Mesenchymal stem cell (in vitro differentiated cells and primary cell): ENCODE measurements around the gene PLCXD1. TPM values are rescaled to one million over a fixed set of nuclear protein-coding genes. Genes with fewer than 3 reads are reported as not detected.
"Not testable (repeated sequence)": the region's sequence is repeated elsewhere in the genome, so short reads cannot be mapped to it uniquely, and the experiment has no call there.

Experiments
- DNase-seq: peaks from one replicate; pipeline ENCODE4 v3.0.0-alpha.2; 2013
- H2AFZ ChIP-seq: one replicate; pipeline ENCODE4 v1.6.1; 2013; ENCODE audit warnings: low read depth, mild to moderate bottlenecking, control low read depth, inconsistent platforms, low read length, moderate library complexity
- H2AK5ac ChIP-seq: 2 replicates; pipeline ENCODE4 v1.6.1; 2013; ENCODE audit warnings: low read length, moderate library complexity, mild to moderate bottlenecking, inconsistent platforms; ENCODE audit not compliant: severe bottlenecking
- H2BK120ac ChIP-seq: one replicate; pipeline ENCODE4 v1.6.1; 2013; ENCODE audit warnings: low read depth, mild to moderate bottlenecking, inconsistent platforms, low read length, moderate library complexity
- H2BK12ac ChIP-seq, 2 experiments: one replicate each; pipeline ENCODE4 v1.6.1; 2013; ENCODE audit warnings: inconsistent platforms in 2 of 2, low read length in 2 of 2, mild to moderate bottlenecking in 2 of 2, moderate library complexity in 2 of 2, control low read depth in 1 of 2
- H2BK15ac ChIP-seq: one replicate; pipeline ENCODE4 v1.6.1; 2013; ENCODE audit warnings: mild to moderate bottlenecking, low read depth, inconsistent platforms; ENCODE audit not compliant: poor library complexity, severe bottlenecking
- H2BK5ac ChIP-seq: 2 replicates; pipeline ENCODE4 v1.6.1; 2013; ENCODE audit warnings: low read depth, mild to moderate bottlenecking, low read length, control low read depth, inconsistent platforms; ENCODE audit not compliant: poor library complexity, severe bottlenecking
- H3K14ac ChIP-seq, 2 experiments: one replicate each; pipeline ENCODE4 v1.6.1; 2013; ENCODE audit warnings: inconsistent platforms in 2 of 2, low read length in 2 of 2, control low read depth in 1 of 2, mild to moderate bottlenecking in 1 of 2, moderate library complexity in 1 of 2
- H3K18ac ChIP-seq, 2 experiments: one replicate each; pipeline ENCODE4 v1.6.1; 2013; ENCODE audit warnings: inconsistent platforms in 2 of 2, low read length in 2 of 2, control low read depth in 1 of 2, low read depth in 1 of 2, mild to moderate bottlenecking in 1 of 2
- H3K23ac ChIP-seq, 2 experiments: one replicate each; pipeline ENCODE4 v1.6.1; 2013; ENCODE audit warnings: inconsistent platforms in 2 of 2, low read length in 2 of 2, mild to moderate bottlenecking in 2 of 2, moderate library complexity in 2 of 2, control low read depth in 1 of 2
- H3K27ac ChIP-seq: 2 replicates; pipeline ENCODE4 v1.5.1; 2013; ENCODE audit warnings: mild to moderate bottlenecking, moderate library complexity, low read length, control low read depth, inconsistent platforms; ENCODE audit not compliant: poor library complexity, severe bottlenecking
- H3K27me3 ChIP-seq, 2 experiments: 2 replicates each; pipeline versions ENCODE4 v1.6.1 to v1.7.0; 2013; ENCODE audit warnings: low read length in 2 of 2, mild to moderate bottlenecking in 2 of 2, moderate library complexity in 2 of 2, control low read depth in 1 of 2, inconsistent platforms in 1 of 2; ENCODE audit not compliant: control insufficient read depth in 1 of 2, insufficient read depth in 1 of 2
- H3K36me3 ChIP-seq, 2 experiments: 2 replicates each; pipeline versions ENCODE4 v1.6.1 to v1.7.0; 2013; ENCODE audit warnings: low read length in 2 of 2, control low read depth in 1 of 2, inconsistent platforms in 1 of 2, low read depth in 1 of 2, mild to moderate bottlenecking in 1 of 2; ENCODE audit not compliant: insufficient read depth in 2 of 2, control insufficient read depth in 1 of 2
- H3K4ac ChIP-seq, 2 experiments: one replicate each; pipeline ENCODE4 v1.6.1; 2013; ENCODE audit warnings: inconsistent platforms in 2 of 2, low read length in 2 of 2, mild to moderate bottlenecking in 2 of 2, moderate library complexity in 2 of 2, control low read depth in 1 of 2, low read depth in 1 of 2
- H3K4me1 ChIP-seq: 2 replicates; pipeline ENCODE4 v1.6.1; 2013; ENCODE audit warnings: low read depth, low read length, control low read depth; ENCODE audit not compliant: control insufficient read depth, insufficient read depth
- H3K4me2 ChIP-seq: 2 replicates; pipeline ENCODE4 v1.6.1; 2013; ENCODE audit warnings: low read length, mild to moderate bottlenecking, inconsistent platforms; ENCODE audit not compliant: poor library complexity, severe bottlenecking
- H3K4me3 ChIP-seq, 2 experiments: 2 replicates each; pipeline versions ENCODE4 v1.5.1 to v1.7.0; 2013; ENCODE audit warnings: low read length in 2 of 2, mild to moderate bottlenecking in 2 of 2, control low read depth in 1 of 2, low read depth in 1 of 2; ENCODE audit not compliant: insufficient read depth in 1 of 2
- H3K79me1 ChIP-seq: replicated peaks from 2 replicates; pipeline ENCODE4 v1.6.1; 2013; ENCODE audit warnings: mild to moderate bottlenecking, control low read depth, low read length, inconsistent platforms; ENCODE audit not compliant: poor library complexity, severe bottlenecking
- H3K9ac ChIP-seq: 2 replicates; pipeline ENCODE4 v1.7.0; 2013; ENCODE audit warnings: mild to moderate bottlenecking, low read length, moderate library complexity
- H3K9me3 ChIP-seq: 2 replicates; pipeline ENCODE4 v1.7.0; 2013; ENCODE audit warnings: mild to moderate bottlenecking, low read length; ENCODE audit not compliant: control insufficient read depth
- H4K8ac ChIP-seq: one replicate; pipeline ENCODE4 v1.6.1; 2013; ENCODE audit warnings: inconsistent platforms, mild to moderate bottlenecking, low read length, moderate library complexity
- H4K91ac ChIP-seq: one replicate; pipeline ENCODE4 v1.6.1; 2013; ENCODE audit warnings: mild to moderate bottlenecking, low read length, inconsistent platforms
- WGBS: methylation state at CpG from one replicate; pipeline ENCODE4 v1.1.7; 2013; ENCODE audit warnings: mixed read lengths; 5-methylcytosine and 5-hydroxymethylcytosine counted together
- polyA plus RNA-seq, 2 experiments: library from polyadenylated mRNA; stranded (reverse); fragments of 200-250 nt; gene quantifications; one replicate each; pipeline ENCODE4 v1.2.3, GENCODE V29; 2013

PLCXD1 gene, protein sequence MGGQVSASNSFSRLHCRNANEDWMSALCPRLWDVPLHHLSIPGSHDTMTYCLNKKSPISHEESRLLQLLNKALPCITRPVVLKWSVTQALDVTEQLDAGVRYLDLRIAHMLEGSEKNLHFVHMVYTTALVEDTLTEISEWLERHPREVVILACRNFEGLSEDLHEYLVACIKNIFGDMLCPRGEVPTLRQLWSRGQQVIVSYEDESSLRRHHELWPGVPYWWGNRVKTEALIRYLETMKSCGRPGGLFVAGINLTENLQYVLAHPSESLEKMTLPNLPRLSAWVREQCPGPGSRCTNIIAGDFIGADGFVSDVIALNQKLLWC
- 15.8 TPM for polyA plus RNA-seq (2013, experiment 1 of 2)
- polyA plus RNA-seq (2013, experiment 2 of 2) = 14.5 TPM

DNA sequence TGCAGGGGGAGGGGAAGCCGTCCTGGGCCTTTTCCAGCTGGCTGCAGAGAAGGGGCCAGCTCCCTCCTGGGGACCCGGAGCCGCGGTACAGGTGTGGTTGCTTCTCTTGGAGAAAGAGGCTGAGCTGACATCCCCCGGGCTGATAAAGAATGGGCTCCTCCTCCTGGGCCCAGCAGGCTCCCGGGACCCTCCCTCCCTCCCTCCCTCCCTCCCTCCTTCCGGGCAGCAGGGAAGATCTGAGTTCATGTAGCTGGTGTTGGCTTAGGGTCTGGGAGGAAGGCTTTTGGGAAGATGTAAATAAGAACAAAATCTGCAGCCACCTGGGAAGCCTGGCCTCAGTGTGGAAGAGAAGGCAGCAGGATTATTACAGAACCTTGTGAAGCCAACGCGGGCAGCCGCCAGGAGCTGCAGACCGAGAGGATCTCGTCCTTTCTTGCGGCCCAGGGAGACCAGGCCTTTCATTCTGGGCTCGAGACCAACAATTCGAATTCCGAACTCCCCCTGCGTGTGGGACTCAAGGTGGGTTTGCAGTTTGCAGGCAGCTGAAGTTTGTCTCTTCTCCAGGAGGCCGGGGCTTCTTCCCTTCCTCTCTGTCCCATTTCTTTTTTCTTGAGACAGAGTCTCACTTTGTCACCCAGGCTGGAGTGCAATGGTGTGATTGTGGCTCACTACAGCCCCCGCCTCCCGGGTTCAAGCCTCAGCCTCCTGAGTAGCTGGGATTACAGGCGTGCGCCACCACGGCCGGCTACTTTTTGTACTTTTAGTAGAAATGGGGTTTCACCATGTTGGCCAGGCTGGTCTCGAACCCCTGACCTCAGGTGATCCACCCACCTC, at the start of gene PLCXD1:
TSS of gene PLCXD1 (plus strand) at position 216 of the 834 bp plus-strand sequence. CDS start 2,807 bp downstream, outside the sequence.
- peak; percentile 71 for DNase-seq
- peak within 1 kb of the TSS in 1 of 2 experiments; percentile 83 for H3K18ac ChIP-seq
- H3K27me3 ChIP-seq = no peaks in the 10 kb centered on the region
- 28% methylated on average over 22 of the region's 25 CpGs for WGBS
- peak within 1 kb of the TSS; percentile 38 for H2BK120ac ChIP-seq
- H3K9ac ChIP-seq = peak within 1 kb of the TSS; percentile 5
- H3K27ac ChIP-seq = peak within 1 kb of the TSS; percentile 84
- H3K9me3 ChIP-seq = no peaks in the 10 kb centered on the region
- H3K79me1 ChIP-seq = peaks cover 10% of the 10 kb centered on the region
- H3K4ac ChIP-seq = peak within 1 kb of the TSS in 1 of 2 experiments; percentile 83
- H4K91ac ChIP-seq = peak within 1 kb of the TSS; percentile 25
- peaks cover 17 to 24% of the 10 kb centered on the region in 2 experiments for H3K36me3 ChIP-seq
- H4K8ac ChIP-seq = peak within 1 kb of the TSS; percentile 81
- peak within 1 kb of the TSS in 1 of 2 experiments; percentile 60 for H2BK12ac ChIP-seq
- no peak within 1 kb of the TSS for H2AK5ac ChIP-seq
- H2AFZ ChIP-seq = peak within 1 kb of the TSS; percentile 32
- H3K4me3 ChIP-seq = peak within 1 kb of the TSS; percentile 46 to 54
- H2BK15ac ChIP-seq = no peak within 1 kb of the TSS
- no peak within 1 kb of the TSS for H2BK5ac ChIP-seq
- H3K4me1 ChIP-seq = peaks cover 21% of the 10 kb centered on the region
- H3K14ac ChIP-seq = no peak within 1 kb of the TSS
- no peak within 1 kb of the TSS for H3K23ac ChIP-seq
- H3K4me2 ChIP-seq = peak within 1 kb of the TSS; percentile 66

DNA sequence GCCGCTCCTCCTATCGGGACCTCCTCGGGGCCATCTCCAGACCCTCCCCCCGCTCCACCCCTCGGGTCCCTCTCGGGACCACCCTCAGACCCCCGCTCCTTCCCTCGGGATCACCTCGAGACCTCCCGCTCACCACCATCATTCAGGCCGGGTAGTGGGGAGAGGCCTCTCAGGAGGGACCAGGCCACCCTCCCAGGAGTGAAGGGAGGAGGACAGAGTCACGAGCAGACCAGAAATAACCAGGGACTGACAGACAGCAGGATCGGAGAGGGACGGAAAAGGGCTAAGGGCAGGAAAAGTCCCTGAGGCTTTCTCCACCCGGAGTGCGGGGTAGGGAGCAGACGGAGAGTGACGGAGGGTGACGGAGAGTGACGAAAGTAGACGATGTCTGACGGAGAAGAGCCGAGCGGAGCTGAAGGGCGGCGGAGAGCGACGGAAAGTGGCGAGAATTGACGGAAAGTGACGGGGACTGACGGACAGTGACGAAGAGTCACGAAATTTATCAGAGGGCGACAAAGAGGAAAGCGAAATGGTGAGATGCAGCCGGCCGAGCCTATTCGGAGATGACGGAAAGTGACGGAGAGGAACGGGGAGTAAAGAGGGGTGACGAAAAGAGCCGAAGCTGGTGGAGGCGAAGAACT, 49.4 kb upstream of the PLCXD1 start:
- H3K4me2 ChIP-seq, DNase-seq, H2AFZ ChIP-seq, H2BK15ac ChIP-seq, H3K4me1 ChIP-seq, H2BK5ac ChIP-seq, H2BK12ac ChIP-seq, H3K4ac ChIP-seq, H3K4me3 ChIP-seq, H3K23ac ChIP-seq, H3K27me3 ChIP-seq, H2BK120ac ChIP-seq, H3K27ac ChIP-seq, H3K9me3 ChIP-seq, H3K36me3 ChIP-seq, H3K14ac ChIP-seq, H2AK5ac ChIP-seq, H3K18ac ChIP-seq, H3K79me1 ChIP-seq, H4K8ac ChIP-seq, H4K91ac ChIP-seq, H3K9ac ChIP-seq: not testable (repeated sequence)
- WGBS = no CpG with 5 or more reads among the region's 45 CpGs

DNA sequence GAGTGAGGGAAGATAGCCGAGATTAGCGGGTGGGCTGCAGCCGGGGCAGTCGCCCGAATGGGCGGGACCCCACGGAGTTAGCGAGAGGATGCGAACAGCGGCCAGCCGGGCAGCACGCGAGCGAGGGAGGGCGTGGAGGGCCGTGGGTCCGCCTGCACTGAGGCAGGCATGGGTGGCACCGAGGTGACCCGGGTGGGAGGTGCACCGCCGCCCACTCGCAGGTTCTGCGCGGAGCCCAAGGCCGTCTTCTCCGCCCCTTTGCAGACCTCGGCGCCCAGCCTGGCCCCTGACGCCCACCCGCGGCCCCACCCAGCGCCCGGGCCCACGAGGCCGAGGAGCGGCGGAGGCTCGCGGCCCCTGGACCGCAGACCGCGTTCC, 48.9 kb upstream of the PLCXD1 start:
- H2BK120ac ChIP-seq, H2BK5ac ChIP-seq, H3K9me3 ChIP-seq, H3K23ac ChIP-seq, H3K27me3 ChIP-seq, H4K91ac ChIP-seq, H2AK5ac ChIP-seq, H3K14ac ChIP-seq, H3K79me1 ChIP-seq, H3K4ac ChIP-seq, H3K4me3 ChIP-seq, H3K9ac ChIP-seq, H3K36me3 ChIP-seq, H4K8ac ChIP-seq, H3K4me2 ChIP-seq, H3K27ac ChIP-seq, H2BK15ac ChIP-seq, H3K4me1 ChIP-seq, H2AFZ ChIP-seq, H3K18ac ChIP-seq, DNase-seq, H2BK12ac ChIP-seq: not testable (repeated sequence)
- no CpG with 5 or more reads among the region's 42 CpGs for WGBS

DNA sequence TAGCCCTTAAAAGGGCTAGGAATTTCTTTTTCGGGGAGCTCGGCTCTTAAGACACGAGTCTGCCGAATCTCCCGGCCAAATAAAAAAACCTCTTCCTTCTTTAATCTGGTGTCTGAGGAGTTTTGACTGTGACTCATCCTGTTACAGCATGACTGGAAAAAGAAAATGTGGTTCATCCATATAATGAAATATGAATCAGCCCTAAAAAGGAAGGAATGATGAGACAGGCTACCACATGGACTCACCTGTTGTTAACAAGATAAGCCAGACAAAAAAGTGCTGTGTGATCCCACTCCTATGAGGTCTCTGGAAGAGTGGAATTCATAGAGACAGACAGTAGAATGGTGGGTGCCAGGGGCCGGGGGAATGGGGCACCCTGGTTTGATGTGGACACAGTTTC, 45.0 kb upstream of the PLCXD1 start:
- H3K9ac ChIP-seq, H3K14ac ChIP-seq, H4K91ac ChIP-seq, H2BK15ac ChIP-seq, H3K4me2 ChIP-seq, H3K79me1 ChIP-seq, H3K27me3 ChIP-seq, H2BK12ac ChIP-seq, H2AFZ ChIP-seq, H3K4me1 ChIP-seq, H3K18ac ChIP-seq, DNase-seq, H3K4ac ChIP-seq, H3K4me3 ChIP-seq, H2BK5ac ChIP-seq, H3K27ac ChIP-seq, H3K36me3 ChIP-seq, H4K8ac ChIP-seq, H2BK120ac ChIP-seq, H3K23ac ChIP-seq, H3K9me3 ChIP-seq, H2AK5ac ChIP-seq: not testable (repeated sequence)
- no CpG with 5 or more reads among the region's 6 CpGs for WGBS
